SK-N-SH treated with all-trans-retinoic acid at 6 μM for 48 hours (cell line): Measurements from ENCODE around the gene SYCP2L.

ENCODE experiments used
- GLIS3 ChIP-seq: fragments of 250-450 bp; sonication (Bioruptor Pico); IDR thresholded peaks from 2 replicates; pipeline ENCODE4 v1.5.0; 2020; ENCODE audit warnings: mild to moderate bottlenecking, moderate library complexity
- SNAI2 ChIP-seq: fragments of 250-450 bp; sonication (Bioruptor Pico); IDR thresholded peaks from 2 replicates; pipeline ENCODE4 v1.5.0; 2020; ENCODE audit warnings: mild to moderate bottlenecking, moderate library complexity
- ZFP3 ChIP-seq: fragments of 250-450 bp; sonication (Bioruptor Pico); IDR thresholded peaks from 2 replicates; pipeline ENCODE4 v1.5.0; 2020; ENCODE audit warnings: mild to moderate bottlenecking, moderate library complexity
- ZNF70 ChIP-seq: fragments of 450-650 bp; formaldehyde crosslinking; IDR thresholded peaks from 2 replicates; pipeline ENCODE4 v1.5.0; 2020; ENCODE audit warnings: mild to moderate bottlenecking, moderate library complexity
- TF ChIP-seq, protein P1 (sequence below): fragments of 250-450 bp; sonication (Bioruptor Pico); IDR thresholded peaks from 2 replicates; pipeline ENCODE4 v1.5.1; 2020; ENCODE audit warnings: low read depth, mild to moderate bottlenecking, moderate library complexity
- TF ChIP-seq, protein P2 (sequence below): fragments of 250-450 bp; sonication (Bioruptor Pico); IDR thresholded peaks from 2 replicates; pipeline ENCODE4 v1.5.0; 2020; ENCODE audit warnings: mild to moderate bottlenecking, moderate library complexity

GRCh38 chr6:10877871-10878270 is 9.0 kb upstream of the SYCP2L start:
- TF ChIP-seq, protein P1, sequence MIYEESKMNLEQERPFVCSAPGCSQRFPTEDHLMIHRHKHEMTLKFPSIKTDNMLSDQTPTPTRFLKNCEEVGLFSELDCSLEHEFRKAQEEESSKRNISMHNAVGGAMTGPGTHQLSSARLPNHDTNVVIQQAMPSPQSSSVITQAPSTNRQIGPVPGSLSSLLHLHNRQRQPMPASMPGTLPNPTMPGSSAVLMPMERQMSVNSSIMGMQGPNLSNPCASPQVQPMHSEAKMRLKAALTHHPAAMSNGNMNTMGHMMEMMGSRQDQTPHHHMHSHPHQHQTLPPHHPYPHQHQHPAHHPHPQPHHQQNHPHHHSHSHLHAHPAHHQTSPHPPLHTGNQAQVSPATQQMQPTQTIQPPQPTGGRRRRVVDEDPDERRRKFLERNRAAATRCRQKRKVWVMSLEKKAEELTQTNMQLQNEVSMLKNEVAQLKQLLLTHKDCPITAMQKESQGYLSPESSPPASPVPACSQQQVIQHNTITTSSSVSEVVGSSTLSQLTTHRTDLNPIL = no peak
- TF ChIP-seq SNAI2 (CRISPR knock-in tag) = no peak
- TF ChIP-seq, protein P2, sequence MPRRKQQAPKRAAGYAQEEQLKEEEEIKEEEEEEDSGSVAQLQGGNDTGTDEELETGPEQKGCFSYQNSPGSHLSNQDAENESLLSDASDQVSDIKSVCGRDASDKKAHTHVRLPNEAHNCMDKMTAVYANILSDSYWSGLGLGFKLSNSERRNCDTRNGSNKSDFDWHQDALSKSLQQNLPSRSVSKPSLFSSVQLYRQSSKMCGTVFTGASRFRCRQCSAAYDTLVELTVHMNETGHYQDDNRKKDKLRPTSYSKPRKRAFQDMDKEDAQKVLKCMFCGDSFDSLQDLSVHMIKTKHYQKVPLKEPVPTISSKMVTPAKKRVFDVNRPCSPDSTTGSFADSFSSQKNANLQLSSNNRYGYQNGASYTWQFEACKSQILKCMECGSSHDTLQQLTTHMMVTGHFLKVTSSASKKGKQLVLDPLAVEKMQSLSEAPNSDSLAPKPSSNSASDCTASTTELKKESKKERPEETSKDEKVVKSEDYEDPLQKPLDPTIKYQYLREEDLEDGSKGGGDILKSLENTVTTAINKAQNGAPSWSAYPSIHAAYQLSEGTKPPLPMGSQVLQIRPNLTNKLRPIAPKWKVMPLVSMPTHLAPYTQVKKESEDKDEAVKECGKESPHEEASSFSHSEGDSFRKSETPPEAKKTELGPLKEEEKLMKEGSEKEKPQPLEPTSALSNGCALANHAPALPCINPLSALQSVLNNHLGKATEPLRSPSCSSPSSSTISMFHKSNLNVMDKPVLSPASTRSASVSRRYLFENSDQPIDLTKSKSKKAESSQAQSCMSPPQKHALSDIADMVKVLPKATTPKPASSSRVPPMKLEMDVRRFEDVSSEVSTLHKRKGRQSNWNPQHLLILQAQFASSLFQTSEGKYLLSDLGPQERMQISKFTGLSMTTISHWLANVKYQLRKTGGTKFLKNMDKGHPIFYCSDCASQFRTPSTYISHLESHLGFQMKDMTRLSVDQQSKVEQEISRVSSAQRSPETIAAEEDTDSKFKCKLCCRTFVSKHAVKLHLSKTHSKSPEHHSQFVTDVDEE (CRISPR knock-in tag) = no peak
- no peak for TF ChIP-seq ZFP3 (CRISPR knock-in tag)
- TF ChIP-seq ZNF70 (CRISPR knock-in tag) = no peak
- TF ChIP-seq GLIS3 (CRISPR knock-in tag) = no peak
